Peyer's patch (tissue), 4 donors: ENCODE data around the gene ACO2.

Source experiments
- CTCF ChIP-seq, 6 experiments: fragments of 450-650 bp in 4 of 6; fragments of 200-600 bp in 2 of 6; sonication (generic) in 1 of 6; IDR thresholded peaks; one replicate each; pipeline ENCODE4 v1.5.1; 2017 to 2019; ENCODE audit warnings: antibody characterized with exemption in 6 of 6, mild to moderate bottlenecking in 3 of 6, moderate library complexity in 1 of 6
- POLR2A ChIP-seq, 2 donors: fragments of 450-650 bp; IDR thresholded peaks; one replicate each; pipeline ENCODE4 v1.5.1; 2017; ENCODE audit warnings: antibody characterized with exemption in 2 of 2, mild to moderate bottlenecking in 2 of 2, moderate library complexity in 2 of 2

GRCh38 chr22:41469218-41469851 is 418 bp downstream of the ACO2 start:
- no peak for TF ChIP-seq CTCF (IDR thresholded peaks at IDR 0.05)
- no peak for TF ChIP-seq POLR2A (IDR thresholded peaks at IDR 0.05)
